ENCODE results near the gene IGSF3. TPM values are rescaled to one million over a fixed set of nuclear protein-coding genes. Genes with fewer than 3 reads are reported as not detected.

Gene IGSF3
- total and polyA plus RNA-seq, 2 experiments from 2014 or later: 7.3 to 37.8 TPM

GRCh38 chr1:116567790-116568661 is 99.5 kb downstream of the IGSF3 start (continued):
- TF ChIP-seq, protein P1, sequence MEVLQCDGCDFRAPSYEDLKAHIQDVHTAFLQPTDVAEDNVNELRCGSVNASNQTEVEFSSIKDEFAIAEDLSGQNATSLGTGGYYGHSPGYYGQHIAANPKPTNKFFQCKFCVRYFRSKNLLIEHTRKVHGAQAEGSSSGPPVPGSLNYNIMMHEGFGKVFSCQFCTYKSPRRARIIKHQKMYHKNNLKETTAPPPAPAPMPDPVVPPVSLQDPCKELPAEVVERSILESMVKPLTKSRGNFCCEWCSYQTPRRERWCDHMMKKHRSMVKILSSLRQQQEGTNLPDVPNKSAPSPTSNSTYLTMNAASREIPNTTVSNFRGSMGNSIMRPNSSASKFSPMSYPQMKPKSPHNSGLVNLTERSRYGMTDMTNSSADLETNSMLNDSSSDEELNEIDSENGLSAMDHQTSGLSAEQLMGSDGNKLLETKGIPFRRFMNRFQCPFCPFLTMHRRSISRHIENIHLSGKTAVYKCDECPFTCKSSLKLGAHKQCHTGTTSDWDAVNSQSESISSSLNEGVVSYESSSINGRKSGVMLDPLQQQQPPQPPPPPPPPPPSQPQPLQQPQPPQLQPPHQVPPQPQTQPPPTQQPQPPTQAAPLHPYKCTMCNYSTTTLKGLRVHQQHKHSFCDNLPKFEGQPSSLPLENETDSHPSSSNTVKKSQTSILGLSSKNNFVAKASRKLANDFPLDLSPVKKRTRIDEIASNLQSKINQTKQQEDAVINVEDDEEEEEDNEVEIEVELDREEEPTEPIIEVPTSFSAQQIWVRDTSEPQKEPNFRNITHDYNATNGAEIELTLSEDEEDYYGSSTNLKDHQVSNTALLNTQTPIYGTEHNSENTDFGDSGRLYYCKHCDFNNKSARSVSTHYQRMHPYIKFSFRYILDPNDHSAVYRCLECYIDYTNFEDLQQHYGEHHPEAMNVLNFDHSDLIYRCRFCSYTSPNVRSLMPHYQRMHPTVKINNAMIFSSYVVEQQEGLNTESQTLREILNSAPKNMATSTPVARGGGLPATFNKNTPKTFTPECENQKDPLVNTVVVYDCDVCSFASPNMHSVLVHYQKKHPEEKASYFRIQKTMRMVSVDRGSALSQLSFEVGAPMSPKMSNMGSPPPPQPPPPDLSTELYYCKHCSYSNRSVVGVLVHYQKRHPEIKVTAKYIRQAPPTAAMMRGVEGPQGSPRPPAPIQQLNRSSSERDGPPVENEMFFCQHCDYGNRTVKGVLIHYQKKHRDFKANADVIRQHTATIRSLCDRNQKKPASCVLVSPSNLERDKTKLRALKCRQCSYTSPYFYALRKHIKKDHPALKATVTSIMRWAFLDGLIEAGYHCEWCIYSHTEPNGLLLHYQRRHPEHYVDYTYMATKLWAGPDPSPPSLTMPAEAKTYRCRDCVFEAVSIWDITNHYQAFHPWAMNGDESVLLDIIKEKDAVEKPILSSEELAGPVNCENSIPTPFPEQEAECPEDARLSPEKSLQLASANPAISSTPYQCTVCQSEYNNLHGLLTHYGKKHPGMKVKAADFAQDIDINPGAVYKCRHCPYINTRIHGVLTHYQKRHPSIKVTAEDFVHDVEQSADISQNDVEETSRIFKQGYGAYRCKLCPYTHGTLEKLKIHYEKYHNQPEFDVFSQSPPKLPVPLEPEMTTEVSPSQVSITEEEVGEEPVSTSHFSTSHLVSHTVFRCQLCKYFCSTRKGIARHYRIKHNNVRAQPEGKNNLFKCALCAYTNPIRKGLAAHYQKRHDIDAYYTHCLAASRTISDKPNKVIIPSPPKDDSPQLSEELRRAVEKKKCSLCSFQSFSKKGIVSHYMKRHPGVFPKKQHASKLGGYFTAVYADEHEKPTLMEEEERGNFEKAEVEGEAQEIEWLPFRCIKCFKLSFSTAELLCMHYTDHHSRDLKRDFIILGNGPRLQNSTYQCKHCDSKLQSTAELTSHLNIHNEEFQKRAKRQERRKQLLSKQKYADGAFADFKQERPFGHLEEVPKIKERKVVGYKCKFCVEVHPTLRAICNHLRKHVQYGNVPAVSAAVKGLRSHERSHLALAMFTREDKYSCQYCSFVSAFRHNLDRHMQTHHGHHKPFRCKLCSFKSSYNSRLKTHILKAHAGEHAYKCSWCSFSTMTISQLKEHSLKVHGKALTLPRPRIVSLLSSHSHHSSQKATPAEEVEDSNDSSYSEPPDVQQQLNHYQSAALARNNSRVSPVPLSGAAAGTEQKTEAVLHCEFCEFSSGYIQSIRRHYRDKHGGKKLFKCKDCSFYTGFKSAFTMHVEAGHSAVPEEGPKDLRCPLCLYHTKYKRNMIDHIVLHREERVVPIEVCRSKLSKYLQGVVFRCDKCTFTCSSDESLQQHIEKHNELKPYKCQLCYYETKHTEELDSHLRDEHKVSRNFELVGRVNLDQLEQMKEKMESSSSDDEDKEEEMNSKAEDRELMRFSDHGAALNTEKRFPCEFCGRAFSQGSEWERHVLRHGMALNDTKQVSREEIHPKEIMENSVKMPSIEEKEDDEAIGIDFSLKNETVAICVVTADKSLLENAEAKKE (CRISPR knock-in tag; IDR thresholded peaks at IDR 0.05): no peak

- no peak for ATAC-seq
- no peak for TF ChIP-seq EZH2phosphoT487 (IDR thresholded peaks at IDR 0.05; ENCODE audit: unreplicated experiment)
- no peak for TF ChIP-seq ZNF114 (CRISPR knock-in tag; IDR thresholded peaks at IDR 0.05)
- no peak for TF ChIP-seq STAT1 (IDR thresholded peaks at IDR 0.05; ENCODE audit: unreplicated experiment)
- no peak for TF ChIP-seq JUNB (IDR thresholded peaks at IDR 0.05; ENCODE audit: unreplicated experiment)
- TF ChIP-seq, protein P1 (CRISPR knock-in tag; IDR thresholded peaks at IDR 0.05): no peak
- TF ChIP-seq EZH2 (IDR thresholded peaks at IDR 0.05; ENCODE audit: low read depth, unreplicated experiment): no peak
- TF ChIP-seq, protein P2, sequence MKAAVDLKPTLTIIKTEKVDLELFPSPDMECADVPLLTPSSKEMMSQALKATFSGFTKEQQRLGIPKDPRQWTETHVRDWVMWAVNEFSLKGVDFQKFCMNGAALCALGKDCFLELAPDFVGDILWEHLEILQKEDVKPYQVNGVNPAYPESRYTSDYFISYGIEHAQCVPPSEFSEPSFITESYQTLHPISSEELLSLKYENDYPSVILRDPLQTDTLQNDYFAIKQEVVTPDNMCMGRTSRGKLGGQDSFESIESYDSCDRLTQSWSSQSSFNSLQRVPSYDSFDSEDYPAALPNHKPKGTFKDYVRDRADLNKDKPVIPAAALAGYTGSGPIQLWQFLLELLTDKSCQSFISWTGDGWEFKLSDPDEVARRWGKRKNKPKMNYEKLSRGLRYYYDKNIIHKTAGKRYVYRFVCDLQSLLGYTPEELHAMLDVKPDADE (IDR thresholded peaks at IDR 0.05): no peak
Observed at GRCh38 chr1:116565222-116565621, 102.3 kb downstream of the IGSF3 start.

More at GRCh38 chr1:116565222-116565621, 102.3 kb downstream of the IGSF3 start:
- H3K4me1 ChIP-seq (ENCODE audit: insufficient read depth): no peaks in the 10 kb centered on the region; the same call in 1 of the 2 replicates
- H3K4me2 ChIP-seq: no peak overlapping the region
- Mint-ChIP-seq H3K36me3 (ENCODE audit: low read depth) (peaks cover 27% of the 10 kb centered on the region), H3K9me3 (peaks cover 22% of the 10 kb centered on the region), H3K27ac (no peak overlapping the region), H3K4me3 (no peak overlapping the region), H3K27me3 (ENCODE audit: insufficient read depth, low read depth, poor library complexity) (peaks cover 8% of the 10 kb centered on the region), H3K4me1 (peaks cover 14% of the 10 kb centered on the region; the same call in 2 of the 3 replicates)
- H2AFZ ChIP-seq: no peak overlapping the region
- no peaks in the 10 kb centered on the region for H4K20me1 ChIP-seq (replicated peaks; ENCODE audit: insufficient read depth)
- H3K27me3 ChIP-seq (ENCODE audit: insufficient read depth): no peaks in the 10 kb centered on the region
- H3K79me2 ChIP-seq (replicated peaks; ENCODE audit: insufficient read depth): peaks cover 6% of the 10 kb centered on the region; the same call in 1 of the 2 replicates
- H3K27ac ChIP-seq (ENCODE audit: low read depth): no peak overlapping the region
- no peak overlapping the region for H3K4me3 ChIP-seq
- no peaks in the 10 kb centered on the region; the same call in 1 of the 2 replicates for H3F3A ChIP-seq (replicated peaks; ENCODE audit: low read depth)
- no peaks in the 10 kb centered on the region for H3K36me3 ChIP-seq (ENCODE audit: insufficient read depth)
- no peaks in the 10 kb centered on the region for H3K9me2 ChIP-seq (ENCODE audit: insufficient read depth)
- DNase-seq (ENCODE audit: low spot score): no peak
